Subcutaneous abdominal adipose tissue (tissue), 5 donors: ENCODE results near the gene AGXT2.

Experiments
- H3K27ac ChIP-seq: one replicate; pipeline ENCODE4 v1.7.0; 2013; ENCODE audit warnings: low read depth, mild to moderate bottlenecking, inconsistent platforms, low read length, moderate library complexity
- H3K27me3 ChIP-seq, 5 donors: one replicate each; pipeline ENCODE4 v1.7.0; 2013; ENCODE audit warnings: low read length in 5 of 5, inconsistent platforms in 1 of 5; ENCODE audit not compliant: control insufficient read depth in 5 of 5, insufficient read depth in 4 of 5
- H3K36me3 ChIP-seq, 5 donors: one replicate each; pipeline ENCODE4 v1.7.0; 2013; ENCODE audit warnings: low read length in 5 of 5; ENCODE audit not compliant: control insufficient read depth in 5 of 5, insufficient read depth in 5 of 5
- H3K4me1 ChIP-seq, 5 donors: one replicate each; pipeline ENCODE4 v1.7.0; 2013; ENCODE audit warnings: low read length in 5 of 5, mild to moderate bottlenecking in 3 of 5, moderate library complexity in 1 of 5; ENCODE audit not compliant: control insufficient read depth in 5 of 5, insufficient read depth in 5 of 5
- H3K4me3 ChIP-seq, 5 donors: one replicate each; pipeline ENCODE4 v1.7.0; 2013; ENCODE audit warnings: low read length in 5 of 5, low read depth in 1 of 5
- H3K9ac ChIP-seq, 5 donors: one replicate each; pipeline ENCODE4 v1.7.0; 2013; ENCODE audit warnings: low read length in 5 of 5, mild to moderate bottlenecking in 4 of 5, moderate library complexity in 3 of 5
- H3K9me3 ChIP-seq, 5 donors: one replicate each; pipeline ENCODE4 v1.7.0; 2013; ENCODE audit warnings: low read length in 5 of 5; ENCODE audit not compliant: control insufficient read depth in 5 of 5
- donor health status: healthy.
- donor health status: healthy.
- donor health status: healthy.
- donor health status: healthy.
- donor health status: healthy.

The AGXT2 gene

GRCh38 chr5:35083150-35083549, 35.4 kb upstream of the AGXT2 start:
- no peaks in the 10 kb centered on the region for H3K4me1 ChIP-seq
- H3K36me3 ChIP-seq, result no peaks in the 10 kb centered on the region
- H3K27me3 ChIP-seq, result peaks cover 0 to 4% (median 0%) of the 10 kb centered on the region in 5 donors
- no peak overlapping the region for H3K4me3 ChIP-seq
- H3K9ac ChIP-seq, result no peak overlapping the region
- H3K27ac ChIP-seq, result no peak overlapping the region
- no peaks in the 10 kb centered on the region for H3K9me3 ChIP-seq

- H3K27ac ChIP-seq, result no peak overlapping the region
- H3K4me3 ChIP-seq, result no peak overlapping the region
- peaks cover 0 to 4% (median 0%) of the 10 kb centered on the region in 5 donors for H3K27me3 ChIP-seq
- H3K4me1 ChIP-seq, result no peaks in the 10 kb centered on the region
- H3K9ac ChIP-seq, result no peak overlapping the region
- H3K9me3 ChIP-seq, result no peaks in the 10 kb centered on the region
- no peaks in the 10 kb centered on the region for H3K36me3 ChIP-seq
Observed at GRCh38 chr5:35082530-35082929, 34.8 kb upstream of the AGXT2 start.

- Histone ChIP-seq H3K4me1 (no peaks in the 10 kb centered on the region), H3K9me3 (no peaks in the 10 kb centered on the region), H3K27me3 (no peaks in the 10 kb centered on the region), H3K27ac (no peak overlapping the region), H3K4me3 (no peak overlapping the region), H3K36me3 (no peaks in the 10 kb centered on the region), H3K9ac (no peak overlapping the region)
Observed at GRCh38 chr5:35081134-35081533, 33.4 kb upstream of the AGXT2 start.

- peaks cover 0 to 3% (median 0%) of the 10 kb centered on the region in 5 donors for H3K27me3 ChIP-seq
- H3K9me3 ChIP-seq, result peaks cover 0 to 3% (median 0%) of the 10 kb centered on the region in 5 donors
- no peaks in the 10 kb centered on the region for H3K36me3 ChIP-seq
Observed at GRCh38 chr5:35073160-35073559, 25.4 kb upstream of the AGXT2 start.

GRCh38 chr5:35069188-35069587, 21.4 kb upstream of the AGXT2 start:
- no peaks in the 10 kb centered on the region for H3K36me3 ChIP-seq
- H3K27me3 ChIP-seq, result peaks cover 0 to 3% (median 0%) of the 10 kb centered on the region in 5 donors
- H3K27ac ChIP-seq, result no peak overlapping the region
- H3K4me3 ChIP-seq, result no peak overlapping the region
- no peaks in the 10 kb centered on the region for H3K4me1 ChIP-seq
- H3K9me3 ChIP-seq, result peaks cover 0 to 3% (median 0%) of the 10 kb centered on the region in 5 donors
- H3K9ac ChIP-seq, result no peak overlapping the region

More at GRCh38 chr5:35073160-35073559, 25.4 kb upstream of the AGXT2 start:
- no peaks in the 10 kb centered on the region for H3K4me1 ChIP-seq
- H3K27ac ChIP-seq, result no peak overlapping the region
- no peak overlapping the region for H3K4me3 ChIP-seq
- H3K9ac ChIP-seq, result no peak overlapping the region

- Histone ChIP-seq H3K27me3 (peaks cover 0 to 3% (median 0%) of the 10 kb centered on the region in 5 donors), H3K9me3 (no peaks in the 10 kb centered on the region), H3K4me1 (peaks cover 0 to 10% (median 2%) of the 10 kb centered on the region in 5 donors), H3K4me3 (no peak overlapping the region), H3K9ac (no peak overlapping the region), H3K36me3 (no peaks in the 10 kb centered on the region), H3K27ac (no peak overlapping the region)
Observed at GRCh38 chr5:35067985-35068384, 20.2 kb upstream of the AGXT2 start.

GRCh38 chr5:35066260-35066795, 18.6 kb upstream of the AGXT2 start:
- no peak overlapping the region for H3K27ac ChIP-seq
- peaks cover 0 to 24% (median 5%) of the 10 kb centered on the region in 5 donors for H3K4me1 ChIP-seq
- H3K9ac ChIP-seq, result no peak overlapping the region

GRCh38 chr5:35063414-35063813, 15.7 kb upstream of the AGXT2 start:
- Histone ChIP-seq H3K4me1 (peaks cover 0 to 29% (median 9%) of the 10 kb centered on the region in 5 donors), H3K9ac (no peak overlapping the region)

More at GRCh38 chr5:35066260-35066795, 18.6 kb upstream of the AGXT2 start:
- no peak overlapping the region for H3K4me3 ChIP-seq
- peaks cover 0 to 3% (median 0%) of the 10 kb centered on the region in 5 donors for H3K27me3 ChIP-seq
- no peaks in the 10 kb centered on the region for H3K36me3 ChIP-seq
- no peaks in the 10 kb centered on the region for H3K9me3 ChIP-seq

GRCh38 chr5:35061211-35061770, 13.5 kb upstream of the AGXT2 start:
- H3K27me3 ChIP-seq, result no peaks in the 10 kb centered on the region
- no peaks in the 10 kb centered on the region for H3K9me3 ChIP-seq
- peaks cover 0 to 29% (median 9%) of the 10 kb centered on the region in 5 donors for H3K4me1 ChIP-seq
- no peak overlapping the region for H3K27ac ChIP-seq
- no peak overlapping the region for H3K4me3 ChIP-seq
- no peak overlapping the region for H3K9ac ChIP-seq
- H3K36me3 ChIP-seq, result no peaks in the 10 kb centered on the region

More at GRCh38 chr5:35063414-35063813, 15.7 kb upstream of the AGXT2 start:
- H3K27ac ChIP-seq, result no peak overlapping the region
- H3K36me3 ChIP-seq, result no peaks in the 10 kb centered on the region
- no peaks in the 10 kb centered on the region for H3K9me3 ChIP-seq
- no peaks in the 10 kb centered on the region for H3K27me3 ChIP-seq
- H3K4me3 ChIP-seq, result no peak overlapping the region

GRCh38 chr5:35060236-35060635, 12.5 kb upstream of the AGXT2 start:
- no peak overlapping the region for H3K9ac ChIP-seq
- no peak overlapping the region for H3K4me3 ChIP-seq
- no peaks in the 10 kb centered on the region for H3K9me3 ChIP-seq
- H3K36me3 ChIP-seq, result no peaks in the 10 kb centered on the region
- peaks cover 0 to 29% (median 9%) of the 10 kb centered on the region in 5 donors for H3K4me1 ChIP-seq
- H3K27ac ChIP-seq, result no peak overlapping the region
- no peaks in the 10 kb centered on the region for H3K27me3 ChIP-seq
